Measurements from ENCODE around the gene ABCA2. TPM values are rescaled to one million over a fixed set of nuclear protein-coding genes. Genes with fewer than 3 reads are reported as not detected.
A peak's percentile ranks its signal among the peaks of the same experiment; 100 is the strongest.

The ABCA2 gene
- total and polyA plus RNA-seq, 9 of the 15 experiments (the other 6 are each of a cell fraction or from before 2014, with no cell fraction given): 0.69 to 16.3 (median 6.1) TPM; not detected in 2

DNA sequence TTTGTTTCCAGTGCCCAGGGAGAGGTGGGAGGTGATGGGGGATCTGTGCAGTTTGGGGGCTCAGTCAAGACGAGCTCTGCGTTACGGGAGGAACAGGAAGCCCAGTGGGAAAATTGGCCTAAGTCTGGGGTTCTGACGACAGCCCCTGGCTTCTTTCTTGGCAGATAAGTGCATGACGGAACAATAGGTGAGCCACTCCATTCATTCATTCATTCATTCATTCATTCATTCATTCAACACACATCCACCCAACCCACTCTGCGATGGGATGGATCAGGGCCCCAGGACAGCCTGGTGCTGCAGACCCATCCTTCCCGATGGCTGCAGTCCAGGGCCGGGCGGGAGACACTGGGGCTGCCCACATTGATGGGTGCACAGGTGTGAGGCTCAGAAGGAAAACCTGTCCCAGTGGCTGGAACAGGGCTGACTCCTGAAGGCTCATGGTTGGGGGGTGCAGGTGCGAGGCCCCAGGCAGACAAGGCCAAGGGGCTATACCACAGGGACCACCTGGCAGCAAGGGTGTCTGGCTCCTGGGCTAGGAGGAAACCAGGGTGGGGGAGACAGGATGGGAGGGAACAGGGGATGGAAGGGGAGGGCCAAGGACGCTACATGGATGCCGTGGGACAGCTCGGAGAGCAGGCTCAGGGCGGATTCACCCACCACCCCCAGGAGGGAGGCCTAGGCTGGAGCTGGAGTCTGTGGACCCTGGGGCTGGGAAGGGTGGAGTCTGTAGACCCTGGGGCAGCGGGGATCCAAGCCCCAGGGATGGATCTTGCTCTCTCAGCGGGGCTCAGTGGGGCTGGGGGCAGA, 47.2 kb downstream of the ABCA2 start:
- DNase-seq (ENCODE audit: extremely low read depth in 1 of 4, low spot score in 3 of 4) (no peak), ATAC-seq (no peak), FAIRE-seq (no peak)
- Histone ChIP-seq H2AFZ (ENCODE audit: low read depth, low read length) (no peak overlapping the region), H3K27ac (ENCODE audit: extremely low read depth, low read depth, low read length) (no peak overlapping the region), H3K4me3 (no peak overlapping the region), H3K9ac (ENCODE audit: insufficient read depth in 1 of 2, low read depth in 2 of 2, low read length in 2 of 2) (peak overlapping the region in 1 of 2 experiments; percentile 85; a peak in 2 of 4 replicates), H3K27me3 (ENCODE audit: control insufficient read depth in 2 of 2, insufficient read depth in 2 of 2, low read length in 2 of 2) (no peaks in the 10 kb centered on the region), H3K36me3 (ENCODE audit: control insufficient read depth, insufficient read depth, low read length) (no peaks in the 10 kb centered on the region), H3K9me1 (ENCODE audit: control insufficient read depth, insufficient read depth, low read length) (no peaks in the 10 kb centered on the region), H3K79me2 (ENCODE audit: control insufficient read depth, insufficient read depth, low read length) (no peaks in the 10 kb centered on the region), H3K4me1 (replicated peaks in 1 of 2; ENCODE audit: control insufficient read depth in 2 of 2, insufficient read depth in 2 of 2, low read length in 2 of 2) (peaks cover 9 to 92% of the 10 kb centered on the region in 2 experiments; a peak in 4 of 5 replicates), H3K4me2 (ENCODE audit: insufficient read depth, low read length) (no peak overlapping the region), H4K20me1 (replicated peaks; ENCODE audit: control insufficient read depth, insufficient read depth, low read length) (no peaks in the 10 kb centered on the region), H3K9me3 (replicated peaks; ENCODE audit: control insufficient read depth, insufficient read depth, low read depth, low read length) (no peaks in the 10 kb centered on the region)
- 63% methylated on average over 14 of the region's 16 CpGs for WGBS (ENCODE audit: insufficient coverage, low coverage, missing lambda C conversion rate)
- intact Hi-C loops (cut with micrococcal nuclease): no loop called here
- TF ChIP-seq ZNF24 (IDR thresholded peaks at IDR 0.05): peak; percentile 98
- TF ChIP-seq, protein P1, sequence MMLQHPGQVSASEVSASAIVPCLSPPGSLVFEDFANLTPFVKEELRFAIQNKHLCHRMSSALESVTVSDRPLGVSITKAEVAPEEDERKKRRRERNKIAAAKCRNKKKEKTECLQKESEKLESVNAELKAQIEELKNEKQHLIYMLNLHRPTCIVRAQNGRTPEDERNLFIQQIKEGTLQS (IDR thresholded peaks at IDR 0.05): no peak
- TF ChIP-seq, protein P1 (CRISPR knock-in tag; conservative IDR thresholded peaks at IDR 0.05): no peak
- in situ Hi-C loops (cut with MboI): no loop called here
- ChIA-PET CTCF (ENCODE audit: low intra/inter-chr PET ratio) (no interaction called here), POLR2A (interaction anchor here (0.5 to 0.9 kb wide), 3 partner anchors 12 to 646 kb away, joined by 3 to 5 read pairs (median 3); no protein-coding TSS in a partner anchor)
- no TSS peak for BruUV-seq (replicated peaks)
